Right lobe of liver (tissue), 4 donors: ENCODE measurements around the gene NOL4L.

ENCODE experiments used
- POLR2A ChIP-seq: fragments of 450-650 bp; IDR thresholded peaks from one replicate; pipeline ENCODE4 v1.6.1; 2017; ENCODE audit warnings: antibody characterized with exemption, mild to moderate bottlenecking
- TF ChIP-seq, protein P1 (sequence below), 4 donors: fragments of 200-600 bp in 3 of 4; fragments of 450-650 bp in 1 of 4; IDR thresholded peaks; one replicate each; pipeline versions ENCODE4 v1.5.1 to v1.8.0; 2016 to 2022; ENCODE audit warnings: antibody characterized with exemption in 4 of 4, mild to moderate bottlenecking in 2 of 4
- donor health status: DM: no; HTN: no; CAD: no.
- donor health status: DM: no; HTN: no; CAD: no.
- donor health status: DM: no; HTN: yes; CAD: no.

DNA sequence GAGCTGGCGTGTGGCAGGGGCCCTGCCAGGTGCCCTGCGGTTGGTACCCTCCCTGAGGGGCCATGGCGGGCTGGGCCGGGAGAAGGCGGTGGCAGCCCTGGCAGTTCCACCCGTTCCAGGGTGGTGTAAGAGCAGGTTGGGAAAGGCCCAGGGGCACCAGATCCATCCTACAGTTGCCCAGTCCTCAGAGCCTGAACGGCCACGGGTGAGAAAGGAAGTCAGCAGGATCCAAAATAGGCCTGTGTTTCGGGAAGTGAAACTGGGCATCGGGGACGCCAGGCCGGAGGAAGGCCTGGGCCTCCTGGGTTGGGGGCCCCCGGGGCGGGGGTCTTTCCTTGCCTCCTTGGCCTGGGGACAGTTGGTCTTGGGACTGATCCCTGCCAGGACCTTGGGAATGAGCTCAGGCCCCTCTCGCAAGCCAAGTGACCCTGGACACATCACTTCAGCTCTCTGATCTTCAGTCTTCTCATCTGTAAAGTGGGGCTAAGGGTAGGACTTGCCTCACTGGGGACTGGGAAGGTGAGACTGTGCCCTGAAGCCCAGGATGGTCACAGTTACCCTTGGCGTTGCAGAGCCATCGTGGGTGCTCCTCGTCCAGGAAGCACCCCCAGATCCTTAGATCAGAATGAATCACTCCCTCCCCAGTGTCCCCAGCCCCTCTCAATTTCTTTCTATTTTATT lies 18.1 kb upstream of the NOL4L start:
- no peak for TF ChIP-seq POLR2A
- TF ChIP-seq, protein P1, sequence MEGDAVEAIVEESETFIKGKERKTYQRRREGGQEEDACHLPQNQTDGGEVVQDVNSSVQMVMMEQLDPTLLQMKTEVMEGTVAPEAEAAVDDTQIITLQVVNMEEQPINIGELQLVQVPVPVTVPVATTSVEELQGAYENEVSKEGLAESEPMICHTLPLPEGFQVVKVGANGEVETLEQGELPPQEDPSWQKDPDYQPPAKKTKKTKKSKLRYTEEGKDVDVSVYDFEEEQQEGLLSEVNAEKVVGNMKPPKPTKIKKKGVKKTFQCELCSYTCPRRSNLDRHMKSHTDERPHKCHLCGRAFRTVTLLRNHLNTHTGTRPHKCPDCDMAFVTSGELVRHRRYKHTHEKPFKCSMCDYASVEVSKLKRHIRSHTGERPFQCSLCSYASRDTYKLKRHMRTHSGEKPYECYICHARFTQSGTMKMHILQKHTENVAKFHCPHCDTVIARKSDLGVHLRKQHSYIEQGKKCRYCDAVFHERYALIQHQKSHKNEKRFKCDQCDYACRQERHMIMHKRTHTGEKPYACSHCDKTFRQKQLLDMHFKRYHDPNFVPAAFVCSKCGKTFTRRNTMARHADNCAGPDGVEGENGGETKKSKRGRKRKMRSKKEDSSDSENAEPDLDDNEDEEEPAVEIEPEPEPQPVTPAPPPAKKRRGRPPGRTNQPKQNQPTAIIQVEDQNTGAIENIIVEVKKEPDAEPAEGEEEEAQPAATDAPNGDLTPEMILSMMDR (IDR thresholded peaks at IDR 0.05): no peak
